ENCODE results near the gene GALNT7.

GALNT7 gene

GRCh38 chr4:173171987-173172386 is 3.4 kb downstream of the GALNT7 start:
- no peak overlapping the region for H2BK15ac ChIP-seq (ENCODE audit: low read length)
- H3K23ac ChIP-seq (ENCODE audit: low read depth, low read length, poor library complexity) = no peak overlapping the region
- H3K18ac ChIP-seq (ENCODE audit: low read length) = no peak overlapping the region
- no peak overlapping the region for H3K4ac ChIP-seq (ENCODE audit: low read length)
- no CpG with 5 or more reads among the region's 8 CpGs for WGBS, 2 donors (ENCODE audit: extremely low coverage in 2 of 2, insufficient read length in 2 of 2, insufficient replicate concordance in 1 of 2)
- H3K79me1 ChIP-seq (ENCODE audit: low read depth, low read length) = peaks cover 6% of the 10 kb centered on the region
- H3K14ac ChIP-seq (ENCODE audit: low read length) = no peak overlapping the region
- no peaks in the 10 kb centered on the region for H3K36me3 ChIP-seq (replicated peaks in 1 of 2; ENCODE audit: control insufficient read depth in 2 of 2, insufficient read depth in 2 of 2, low read length in 2 of 2)
- H2AFZ ChIP-seq (ENCODE audit: low read length) = no peak overlapping the region
- no peak overlapping the region for H2BK120ac ChIP-seq (ENCODE audit: low read depth, low read length)
- H3K4me2 ChIP-seq (ENCODE audit: insufficient read depth, low read length, poor library complexity, severe bottlenecking) = no peak overlapping the region
- H3K4me1 ChIP-seq (ENCODE audit: control insufficient read depth in 2 of 2, insufficient read depth in 1 of 2, low read depth in 1 of 2, low read length in 2 of 2) = peaks cover 6 to 10% of the 10 kb centered on the region in 2 donors
- no peak overlapping the region for H4K8ac ChIP-seq (ENCODE audit: low read depth, low read length)
- H3K9me3 ChIP-seq (replicated peaks in 1 of 2; ENCODE audit: control insufficient read depth in 2 of 2, insufficient read depth in 1 of 2, low read depth in 1 of 2, low read length in 2 of 2) = peaks cover 0 to 6% of the 10 kb centered on the region in 2 donors
- H3K27me3 ChIP-seq (ENCODE audit: control insufficient read depth in 3 of 3, insufficient read depth in 3 of 3, low read depth in 1 of 3, low read length in 3 of 3) = no peaks in the 10 kb centered on the region
- no peak overlapping the region for H2AK5ac ChIP-seq (ENCODE audit: low read depth, low read length)
- no peak overlapping the region for H3K27ac ChIP-seq (replicated peaks; ENCODE audit: low read length)
- DNase-seq (ENCODE audit: low spot score) = no peak
- H3K9ac ChIP-seq (ENCODE audit: low read depth, low read length, poor library complexity) = no peak overlapping the region
- no peak overlapping the region for H2BK12ac ChIP-seq (ENCODE audit: low read length)
- H2BK5ac ChIP-seq (ENCODE audit: low read length) = no peak overlapping the region
- H3K4me3 ChIP-seq (ENCODE audit: low read length in 2 of 2) = no peak overlapping the region
- no peak overlapping the region for H4K91ac ChIP-seq (ENCODE audit: low read depth, low read length, poor library complexity)

- Histone ChIP-seq H3K79me1 (ENCODE audit: low read depth, low read length) (peaks cover 6% of the 10 kb centered on the region), H3K14ac (ENCODE audit: low read length) (no peak overlapping the region), H3K4me2 (ENCODE audit: insufficient read depth, low read length, poor library complexity, severe bottlenecking) (no peak overlapping the region), H3K36me3 (replicated peaks in 1 of 2; ENCODE audit: control insufficient read depth in 2 of 2, insufficient read depth in 2 of 2, low read length in 2 of 2) (no peaks in the 10 kb centered on the region), H3K23ac (ENCODE audit: low read depth, low read length, poor library complexity) (no peak overlapping the region), H3K4ac (ENCODE audit: low read length) (no peak overlapping the region), H2BK5ac (ENCODE audit: low read length) (no peak overlapping the region), H4K91ac (ENCODE audit: low read depth, low read length, poor library complexity) (no peak overlapping the region), H2AK5ac (ENCODE audit: low read depth, low read length) (no peak overlapping the region), H3K9me3 (replicated peaks in 1 of 2; ENCODE audit: control insufficient read depth in 2 of 2, insufficient read depth in 1 of 2, low read depth in 1 of 2, low read length in 2 of 2) (peaks cover 0 to 6% of the 10 kb centered on the region in 2 donors), H2BK120ac (ENCODE audit: low read depth, low read length) (no peak overlapping the region), H3K4me3 (ENCODE audit: low read length in 2 of 2) (no peak overlapping the region), H4K8ac (ENCODE audit: low read depth, low read length) (no peak overlapping the region), H2AFZ (ENCODE audit: low read length) (no peak overlapping the region), H3K27ac (replicated peaks; ENCODE audit: low read length) (no peak overlapping the region), H3K18ac (ENCODE audit: low read length) (no peak overlapping the region), H2BK15ac (ENCODE audit: low read length) (no peak overlapping the region), H3K4me1 (ENCODE audit: control insufficient read depth in 2 of 2, insufficient read depth in 1 of 2, low read depth in 1 of 2, low read length in 2 of 2) (peaks cover 6 to 11% of the 10 kb centered on the region in 2 donors), H2BK12ac (ENCODE audit: low read length) (no peak overlapping the region), H3K27me3 (ENCODE audit: control insufficient read depth in 3 of 3, insufficient read depth in 3 of 3, low read depth in 1 of 3, low read length in 3 of 3) (no peaks in the 10 kb centered on the region), H3K9ac (ENCODE audit: low read depth, low read length, poor library complexity) (no peak overlapping the region)
- WGBS, 2 donors (ENCODE audit: extremely low coverage in 2 of 2, insufficient read length in 2 of 2, insufficient replicate concordance in 1 of 2) = no CpG with 5 or more reads among the region's 2 CpGs
- DNase-seq (ENCODE audit: low spot score) = no peak
These were observed 5.6 kb downstream of the GALNT7 start for GRCh38 chr4:173174184-173174583.

GRCh38 chr4:173174594-173175012 is 6.0 kb downstream of the GALNT7 start:
- Histone ChIP-seq H3K27me3 (ENCODE audit: control insufficient read depth in 3 of 3, insufficient read depth in 3 of 3, low read depth in 1 of 3, low read length in 3 of 3) (no peaks in the 10 kb centered on the region), H3K14ac (ENCODE audit: low read length) (no peak overlapping the region), H3K4me1 (ENCODE audit: control insufficient read depth in 2 of 2, insufficient read depth in 1 of 2, low read depth in 1 of 2, low read length in 2 of 2) (peaks cover 6 to 11% of the 10 kb centered on the region in 2 donors), H3K36me3 (replicated peaks in 1 of 2; ENCODE audit: control insufficient read depth in 2 of 2, insufficient read depth in 2 of 2, low read length in 2 of 2) (no peaks in the 10 kb centered on the region), H2BK12ac (ENCODE audit: low read length) (no peak overlapping the region), H3K9me3 (replicated peaks in 1 of 2; ENCODE audit: control insufficient read depth in 2 of 2, insufficient read depth in 1 of 2, low read depth in 1 of 2, low read length in 2 of 2) (peaks cover 0 to 6% of the 10 kb centered on the region in 2 donors), H3K27ac (replicated peaks; ENCODE audit: low read length) (no peak overlapping the region), H2BK15ac (ENCODE audit: low read length) (no peak overlapping the region), H4K91ac (ENCODE audit: low read depth, low read length, poor library complexity) (no peak overlapping the region), H2BK120ac (ENCODE audit: low read depth, low read length) (no peak overlapping the region), H3K4ac (ENCODE audit: low read length) (no peak overlapping the region), H3K4me3 (ENCODE audit: low read length in 2 of 2) (no peak overlapping the region), H2AFZ (ENCODE audit: low read length) (no peak overlapping the region), H3K4me2 (ENCODE audit: insufficient read depth, low read length, poor library complexity, severe bottlenecking) (no peak overlapping the region), H3K18ac (ENCODE audit: low read length) (no peak overlapping the region), H2AK5ac (ENCODE audit: low read depth, low read length) (no peak overlapping the region), H3K79me1 (ENCODE audit: low read depth, low read length) (peaks cover 6% of the 10 kb centered on the region), H3K23ac (ENCODE audit: low read depth, low read length, poor library complexity) (no peak overlapping the region), H4K8ac (ENCODE audit: low read depth, low read length) (no peak overlapping the region), H2BK5ac (ENCODE audit: low read length) (no peak overlapping the region), H3K9ac (ENCODE audit: low read depth, low read length, poor library complexity) (no peak overlapping the region)
- DNase-seq (ENCODE audit: low spot score) = no peak
- WGBS, 2 donors (ENCODE audit: extremely low coverage in 2 of 2, insufficient read length in 2 of 2, insufficient replicate concordance in 1 of 2) = 100% methylated on average over 2 of the region's 3 CpGs; no CpG with 5 or more reads in 1 of the 2 donors

GRCh38 chr4:173176010-173176409 is 7.4 kb downstream of the GALNT7 start:
- no peak overlapping the region for H4K8ac ChIP-seq (ENCODE audit: low read depth, low read length)
- no peak overlapping the region for H3K4me2 ChIP-seq (ENCODE audit: insufficient read depth, low read length, poor library complexity, severe bottlenecking)
- H3K27me3 ChIP-seq (ENCODE audit: control insufficient read depth in 3 of 3, insufficient read depth in 3 of 3, low read depth in 1 of 3, low read length in 3 of 3) = no peaks in the 10 kb centered on the region
- H3K9ac ChIP-seq (ENCODE audit: low read depth, low read length, poor library complexity) = no peak overlapping the region
- H4K91ac ChIP-seq (ENCODE audit: low read depth, low read length, poor library complexity) = no peak overlapping the region
- peaks cover 0 to 11% of the 10 kb centered on the region in 2 donors for H3K4me1 ChIP-seq (ENCODE audit: control insufficient read depth in 2 of 2, insufficient read depth in 1 of 2, low read depth in 1 of 2, low read length in 2 of 2)
- WGBS, 2 donors (ENCODE audit: extremely low coverage in 2 of 2, insufficient read length in 2 of 2, insufficient replicate concordance in 1 of 2) = no CpG with 5 or more reads among the region's 6 CpGs
- H3K23ac ChIP-seq (ENCODE audit: low read depth, low read length, poor library complexity) = no peak overlapping the region
- peaks cover 0 to 6% of the 10 kb centered on the region in 2 donors for H3K9me3 ChIP-seq (replicated peaks in 1 of 2; ENCODE audit: control insufficient read depth in 2 of 2, insufficient read depth in 1 of 2, low read depth in 1 of 2, low read length in 2 of 2)
- no peak overlapping the region for H2AK5ac ChIP-seq (ENCODE audit: low read depth, low read length)
- no peak overlapping the region for H2BK15ac ChIP-seq (ENCODE audit: low read length)
- no peak overlapping the region for H3K4ac ChIP-seq (ENCODE audit: low read length)
- H2BK5ac ChIP-seq (ENCODE audit: low read length) = no peak overlapping the region
- no peak overlapping the region for H2BK12ac ChIP-seq (ENCODE audit: low read length)
- H3K79me1 ChIP-seq (ENCODE audit: low read depth, low read length) = peaks cover 2% of the 10 kb centered on the region
- H3K27ac ChIP-seq (replicated peaks; ENCODE audit: low read length) = no peak overlapping the region
- no peak overlapping the region for H3K18ac ChIP-seq (ENCODE audit: low read length)
- no peak for DNase-seq (ENCODE audit: low spot score)
- H3K36me3 ChIP-seq (replicated peaks in 1 of 2; ENCODE audit: control insufficient read depth in 2 of 2, insufficient read depth in 2 of 2, low read length in 2 of 2) = no peaks in the 10 kb centered on the region
- H2AFZ ChIP-seq (ENCODE audit: low read length) = no peak overlapping the region
- H3K14ac ChIP-seq (ENCODE audit: low read length) = no peak overlapping the region
- no peak overlapping the region for H3K4me3 ChIP-seq (ENCODE audit: low read length in 2 of 2)
- no peak overlapping the region for H2BK120ac ChIP-seq (ENCODE audit: low read depth, low read length)

Data from neuronal stem cell (in vitro differentiated cells).